ENCODE measurements around the gene FOS. TPM values are rescaled to one million over a fixed set of nuclear protein-coding genes. Genes with fewer than 3 reads are reported as not detected.
"Not testable (repeated sequence)": the region's sequence is repeated elsewhere in the genome, so short reads cannot be mapped to it uniquely, and the experiment has no call there.

FOS gene
- polyA plus RNA-seq, 1 donor from 2014 or later: 296 TPM

GRCh38 chr14:75281654-75282019 lies 3.0 kb downstream of the FOS start:
- H3K27me3 ChIP-seq (ENCODE audit: insufficient read depth, low read depth, low read length): peaks cover 15% of the 10 kb centered on the region
- H3K9me3 ChIP-seq (ENCODE audit: low read length): no peaks in the 10 kb centered on the region
- no peak overlapping the region for H3K27ac ChIP-seq (ENCODE audit: low read length)
- peaks cover 4% of the 10 kb centered on the region for H3F3A ChIP-seq (ENCODE audit: insufficient read depth, low read length, poor library complexity, severe bottlenecking)
- no peaks in the 10 kb centered on the region for H3K36me3 ChIP-seq (ENCODE audit: insufficient read depth, low read length)
- TF ChIP-seq MXI1 (conservative IDR thresholded peaks at IDR 0.05; ENCODE audit: poor library complexity, severe bottlenecking) (no peak), EZH2 (IDR thresholded peaks at IDR 0.05; ENCODE audit: borderline replicate concordance, insufficient read depth, low read length, poor library complexity, severe bottlenecking) (no peak), POLR2AphosphoS5 (IDR thresholded peaks at IDR 0.05) (no peak), RAD21 (conservative IDR thresholded peaks at IDR 0.05) (no peak), EP300 (conservative IDR thresholded peaks at IDR 0.05; ENCODE audit: poor library complexity, severe bottlenecking) (no peak), TAF1 (IDR thresholded peaks at IDR 0.05; ENCODE audit: low read depth) (no peak), CTCF (IDR thresholded peaks at IDR 0.05; ENCODE audit: poor library complexity, severe bottlenecking) (no peak), REST (IDR thresholded peaks at IDR 0.05; ENCODE audit: borderline replicate concordance) (no peak), SMC3 (conservative IDR thresholded peaks at IDR 0.05; ENCODE audit: poor library complexity) (no peak)
- H3K9ac ChIP-seq (ENCODE audit: low read length): no peak overlapping the region
- H2AFZ ChIP-seq (ENCODE audit: low read depth, low read length): no peak overlapping the region
- no peaks in the 10 kb centered on the region for H3K9me2 ChIP-seq (ENCODE audit: insufficient read depth, low read length)
- no peaks in the 10 kb centered on the region for H3K79me2 ChIP-seq (replicated peaks; ENCODE audit: insufficient read depth, low read length)
- H3K4me2 ChIP-seq (ENCODE audit: low read length): no peak overlapping the region
- H3K4me3 ChIP-seq (ENCODE audit: low read length): peak overlapping the region; percentile 91
- H4K20me1 ChIP-seq (ENCODE audit: insufficient read depth): no peaks in the 10 kb centered on the region

- H3K36me3 ChIP-seq (ENCODE audit: insufficient read depth, low read length): no peaks in the 10 kb centered on the region
- H3K9me3 ChIP-seq (ENCODE audit: low read length): no peaks in the 10 kb centered on the region
- H3F3A ChIP-seq (ENCODE audit: insufficient read depth, low read length, poor library complexity, severe bottlenecking): peaks cover 4% of the 10 kb centered on the region
- no peak overlapping the region for H3K4me3 ChIP-seq (ENCODE audit: low read length)
- H4K20me1 ChIP-seq (ENCODE audit: insufficient read depth): no peaks in the 10 kb centered on the region
- H3K79me2 ChIP-seq (replicated peaks; ENCODE audit: insufficient read depth, low read length): no peaks in the 10 kb centered on the region
- no peaks in the 10 kb centered on the region for H3K9me2 ChIP-seq (ENCODE audit: insufficient read depth, low read length)
- TF ChIP-seq TAF1 (IDR thresholded peaks at IDR 0.05; ENCODE audit: low read depth): no peak
- TF ChIP-seq POLR2AphosphoS5 (IDR thresholded peaks at IDR 0.05): no peak
- TF ChIP-seq EP300 (conservative IDR thresholded peaks at IDR 0.05; ENCODE audit: poor library complexity, severe bottlenecking): no peak
- no peak for TF ChIP-seq MXI1 (conservative IDR thresholded peaks at IDR 0.05; ENCODE audit: poor library complexity, severe bottlenecking)
- no peak for TF ChIP-seq EZH2 (IDR thresholded peaks at IDR 0.05; ENCODE audit: borderline replicate concordance, insufficient read depth, low read length, poor library complexity, severe bottlenecking)
- no peak for TF ChIP-seq SMC3 (conservative IDR thresholded peaks at IDR 0.05; ENCODE audit: poor library complexity)
- TF ChIP-seq CTCF (IDR thresholded peaks at IDR 0.05; ENCODE audit: poor library complexity, severe bottlenecking): no peak
- no peak for TF ChIP-seq RAD21 (conservative IDR thresholded peaks at IDR 0.05)
- TF ChIP-seq REST (IDR thresholded peaks at IDR 0.05; ENCODE audit: borderline replicate concordance): no peak
- peaks cover 14% of the 10 kb centered on the region for H3K27me3 ChIP-seq (ENCODE audit: insufficient read depth, low read depth, low read length)
- no peak overlapping the region for H3K9ac ChIP-seq (ENCODE audit: low read length)
- H3K4me2 ChIP-seq (ENCODE audit: low read length): no peak overlapping the region
- H2AFZ ChIP-seq (ENCODE audit: low read depth, low read length): no peak overlapping the region
- no peak overlapping the region for H3K27ac ChIP-seq (ENCODE audit: low read length)
These were observed 3.5 kb downstream of the FOS start for GRCh38 chr14:75282170-75282554.

GRCh38 chr14:75282555-75283161 lies 4.0 kb downstream of the FOS start:
- H3K79me2 ChIP-seq (replicated peaks; ENCODE audit: insufficient read depth, low read length); H3K27me3 ChIP-seq (ENCODE audit: insufficient read depth, low read depth, low read length); H4K20me1 ChIP-seq (ENCODE audit: insufficient read depth); H3K4me3 ChIP-seq (ENCODE audit: low read length); H3K27ac ChIP-seq (ENCODE audit: low read length); H3K9me2 ChIP-seq (ENCODE audit: insufficient read depth, low read length); H3F3A ChIP-seq (ENCODE audit: insufficient read depth, low read length, poor library complexity, severe bottlenecking); H3K4me2 ChIP-seq (ENCODE audit: low read length); H3K9ac ChIP-seq (ENCODE audit: low read length); H3K36me3 ChIP-seq (ENCODE audit: insufficient read depth, low read length); H2AFZ ChIP-seq (ENCODE audit: low read depth, low read length); H3K9me3 ChIP-seq (ENCODE audit: low read length): not testable (repeated sequence)
